GM18909 (cell line): ENCODE results near the gene GART.
"Not testable (repeated sequence)": the region's sequence is repeated elsewhere in the genome, so short reads cannot be mapped to it uniquely, and the experiment has no call there.

Experiments
- ATAC-seq: cut with Tn5 transposase; IDR thresholded peaks from one replicate; pipeline ENCODE4 v1.9.1; 2021; ENCODE audit warnings: mild to moderate bottlenecking; ENCODE audit not compliant: unreplicated experiment, poor library complexity

The GART gene

DNA sequence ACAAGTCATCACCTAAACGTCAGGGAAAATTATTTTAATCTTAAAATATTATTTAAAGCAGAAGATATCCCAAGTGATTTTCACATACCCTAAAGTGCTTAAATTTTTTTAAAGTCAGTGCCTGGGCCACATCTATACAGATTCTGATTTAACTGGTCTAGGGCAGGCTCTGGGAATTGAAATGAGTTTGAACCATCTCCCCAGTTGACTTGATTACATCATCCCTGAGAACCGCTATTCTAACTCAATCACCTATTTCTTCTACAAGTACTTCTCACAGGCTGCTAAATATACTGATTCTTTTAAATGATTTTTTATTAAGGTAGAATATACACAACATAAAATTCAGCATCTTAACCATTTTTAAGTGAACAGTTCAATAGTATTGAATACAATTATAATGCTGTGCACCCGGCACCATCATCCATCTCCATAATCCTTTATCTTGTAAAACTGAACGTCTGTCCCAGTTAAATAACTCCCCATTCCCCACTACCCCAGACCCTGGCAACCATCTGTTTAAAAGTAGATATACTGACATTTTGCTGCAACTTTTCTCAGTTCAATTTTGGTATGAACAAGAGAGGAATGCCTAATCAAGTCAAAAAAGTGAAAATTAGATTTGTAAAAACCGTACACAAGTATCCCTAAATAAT lies 19.5 kb downstream of the GART start:
- no peak for ATAC-seq

DNA sequence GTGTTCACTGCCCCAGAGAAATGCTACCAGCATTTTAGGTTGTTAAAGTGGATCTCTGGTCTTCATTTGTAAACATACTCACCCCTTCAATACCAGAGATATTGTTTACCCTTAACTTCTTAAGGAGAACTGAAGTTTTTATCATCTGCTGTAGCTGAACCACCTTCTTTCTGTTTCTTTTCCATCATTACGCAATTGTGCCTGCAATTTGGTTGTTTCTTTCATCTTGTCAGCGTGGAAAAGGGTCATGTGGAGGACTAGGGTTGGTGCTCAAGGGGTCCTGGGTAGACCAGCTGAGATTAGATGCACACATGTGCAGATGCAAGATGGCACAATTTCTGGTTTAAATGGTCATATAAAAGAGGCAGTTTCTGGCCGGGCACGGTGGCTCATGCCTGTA lies 23.0 kb downstream of the GART start:
- ATAC-seq = no peak

DNA sequence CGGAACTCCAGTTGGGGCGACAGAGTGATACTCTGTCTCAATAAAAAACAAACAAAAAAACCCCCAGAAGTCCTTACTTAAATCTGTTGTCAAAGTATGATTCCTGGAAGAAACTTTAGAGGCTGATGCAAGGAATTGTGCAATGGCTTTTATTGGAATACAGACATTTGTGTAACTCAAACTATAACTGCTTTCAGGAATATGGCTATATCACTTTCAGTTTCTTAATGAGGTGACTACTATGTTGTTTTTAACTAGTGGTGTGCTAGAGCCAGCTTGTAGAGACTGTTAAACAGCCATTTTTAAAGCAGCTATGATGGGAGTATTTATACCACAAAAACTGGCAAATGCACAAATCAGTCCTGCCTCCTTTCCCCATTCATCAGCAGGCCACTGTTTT lies 27.7 kb downstream of the GART start:
- ATAC-seq = no peak

DNA sequence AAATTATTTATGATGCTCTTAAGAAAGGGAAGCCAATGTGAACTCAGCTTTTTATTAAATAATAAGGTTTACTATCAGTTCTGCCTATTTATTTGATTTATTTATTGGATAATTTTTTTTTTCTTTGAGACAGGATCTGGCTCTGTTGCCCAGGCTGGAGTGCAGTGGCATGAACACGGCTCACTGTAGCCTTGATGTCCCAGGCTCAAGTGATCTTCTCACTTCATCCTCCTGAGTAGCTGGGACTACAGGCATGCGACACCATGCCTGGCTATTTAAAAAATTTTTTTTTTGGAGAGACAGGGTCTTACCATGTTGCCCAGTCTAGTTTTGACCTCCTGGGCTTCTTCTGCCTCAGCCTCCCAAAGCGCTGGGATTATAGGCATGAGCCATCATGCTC lies 29.4 kb downstream of the GART start:
- ATAC-seq = no peak

DNA sequence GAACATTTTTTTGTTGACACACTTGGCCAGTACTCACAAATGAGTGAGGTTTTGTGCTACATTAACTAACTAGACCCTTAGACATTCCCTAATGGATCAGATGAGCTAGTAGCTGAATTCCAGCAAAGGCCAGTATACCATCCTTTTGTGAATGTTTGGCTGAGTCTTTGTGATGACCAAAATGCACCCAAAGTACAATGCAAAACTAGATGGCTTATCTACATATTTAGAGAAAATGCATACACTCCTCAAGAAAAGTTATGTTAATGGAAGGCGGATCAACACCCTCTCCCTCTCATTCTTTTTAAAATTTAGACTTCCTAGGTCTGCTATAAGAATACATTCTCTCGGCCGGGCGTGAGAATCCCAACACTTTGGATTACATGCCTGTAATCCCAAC lies 30.3 kb downstream of the GART start:
- no peak for ATAC-seq

DNA sequence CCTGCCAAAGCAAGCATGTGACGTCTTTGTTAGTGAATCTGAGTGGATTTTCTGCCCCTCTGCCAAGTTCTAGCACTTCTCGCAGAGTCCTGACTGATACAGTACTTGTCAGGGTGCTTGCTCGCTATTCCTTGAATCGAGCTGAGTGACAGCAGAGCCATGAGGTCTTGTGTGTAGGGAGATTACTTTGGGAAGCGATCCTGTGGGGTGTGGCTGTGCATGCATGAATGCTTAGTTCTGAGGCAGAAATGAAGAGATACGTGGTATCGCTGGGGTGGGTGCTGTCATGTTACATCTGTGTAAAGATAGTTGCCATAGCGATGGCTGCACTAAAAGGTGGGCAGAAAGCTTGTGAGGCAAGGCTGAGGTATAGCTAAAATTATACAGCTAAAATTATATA lies 31.1 kb downstream of the GART start:
- no peak for ATAC-seq

DNA sequence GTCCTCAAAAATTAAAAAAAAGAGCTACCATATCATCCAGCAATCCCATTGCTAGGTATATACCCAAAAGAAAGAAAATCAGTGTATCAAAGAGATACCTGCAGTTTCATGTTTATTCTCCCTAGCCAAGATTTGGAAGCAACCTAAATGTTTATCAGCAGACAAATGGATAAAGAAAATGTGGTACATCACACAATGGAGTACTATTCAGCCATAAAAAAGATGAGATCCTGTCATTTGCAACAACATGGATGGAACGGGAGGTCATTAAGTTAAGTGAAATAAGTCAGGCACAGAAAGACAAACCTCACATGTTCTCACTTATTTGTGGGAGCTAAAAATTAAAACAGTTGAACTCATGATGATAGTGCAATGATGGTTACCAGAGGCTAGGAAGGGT lies 34.9 kb downstream of the GART start:
- not testable (repeated sequence) for ATAC-seq

DNA sequence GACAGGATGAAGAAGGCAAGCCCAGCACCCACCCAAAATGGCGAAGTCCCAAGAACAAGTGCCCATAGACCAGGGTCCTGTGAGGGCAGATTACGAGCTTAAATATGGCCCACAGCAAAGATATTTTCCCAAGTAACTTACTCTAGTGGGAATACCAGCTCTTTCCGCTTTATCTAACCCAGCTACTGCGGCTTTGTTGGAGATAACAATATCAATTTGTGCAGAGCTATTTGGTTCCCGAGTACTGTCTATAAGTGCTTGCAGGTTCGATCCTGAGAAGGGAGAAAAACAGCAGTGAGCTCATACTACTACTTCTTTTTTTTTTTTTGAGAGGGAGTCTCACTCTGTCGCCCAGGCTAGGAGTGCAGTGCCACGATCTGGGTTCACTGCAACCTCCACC lies 36.1 kb downstream of the GART start:
- ATAC-seq = no peak

DNA sequence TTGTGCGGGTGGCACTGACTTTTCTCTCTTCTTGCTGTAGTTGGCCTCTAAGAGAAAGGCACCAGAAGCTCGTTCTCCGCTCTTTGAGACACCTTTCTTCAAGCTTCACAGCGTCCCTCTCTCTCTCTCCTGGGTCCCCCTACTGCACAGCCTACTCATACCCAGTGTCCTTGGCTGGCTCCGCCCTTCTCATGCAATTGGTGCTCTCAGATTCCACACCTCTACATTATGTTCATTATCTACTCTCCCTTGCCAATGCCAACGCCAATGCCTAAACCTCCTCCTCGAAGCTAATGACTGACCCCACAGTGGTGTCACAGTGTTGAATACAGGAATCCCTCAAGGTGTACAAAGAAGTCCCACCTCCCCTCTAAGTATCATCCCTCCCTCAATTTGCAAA lies 45.6 kb downstream of the GART start:
- no peak for ATAC-seq

DNA sequence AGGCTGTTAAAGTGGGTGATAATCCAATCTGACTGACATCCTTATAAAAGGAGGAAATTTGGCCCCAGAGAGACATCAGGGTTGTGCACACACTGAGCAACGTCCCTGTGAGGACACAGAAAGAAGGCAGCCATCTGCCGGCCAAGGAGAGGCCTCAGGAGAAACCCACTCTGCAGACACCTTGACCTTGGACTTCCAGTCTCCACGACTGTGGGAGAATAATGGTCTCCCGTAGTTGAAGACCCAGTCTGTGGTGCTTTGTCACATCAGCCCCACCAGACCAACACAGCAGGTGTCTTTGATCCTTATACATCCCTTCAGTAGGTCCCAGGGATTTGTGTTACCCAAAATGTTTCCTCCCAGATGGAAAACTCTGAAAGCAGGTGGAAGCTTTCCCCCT lies 46.2 kb downstream of the GART start:
- no peak for ATAC-seq

DNA sequence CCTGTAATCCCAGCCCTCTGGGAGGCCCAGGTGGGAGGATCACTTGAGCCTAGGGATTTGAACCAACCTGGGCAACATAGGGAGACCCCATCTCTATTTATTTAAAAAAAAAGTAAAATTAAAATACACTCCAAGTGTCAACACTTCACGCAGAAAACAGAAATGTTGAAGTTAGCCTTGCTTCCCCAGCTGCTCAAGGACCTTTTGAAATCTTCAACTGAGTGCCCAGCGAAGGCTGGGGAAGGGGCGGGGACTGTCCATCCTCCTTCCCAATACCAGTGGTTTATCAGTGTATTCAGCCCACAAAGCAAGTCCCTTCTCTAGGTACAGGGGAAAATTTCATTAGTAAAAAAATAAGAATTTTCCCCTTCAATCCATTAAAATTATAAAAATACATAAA lies 48.2 kb downstream of the GART start:
- no peak for ATAC-seq

DNA sequence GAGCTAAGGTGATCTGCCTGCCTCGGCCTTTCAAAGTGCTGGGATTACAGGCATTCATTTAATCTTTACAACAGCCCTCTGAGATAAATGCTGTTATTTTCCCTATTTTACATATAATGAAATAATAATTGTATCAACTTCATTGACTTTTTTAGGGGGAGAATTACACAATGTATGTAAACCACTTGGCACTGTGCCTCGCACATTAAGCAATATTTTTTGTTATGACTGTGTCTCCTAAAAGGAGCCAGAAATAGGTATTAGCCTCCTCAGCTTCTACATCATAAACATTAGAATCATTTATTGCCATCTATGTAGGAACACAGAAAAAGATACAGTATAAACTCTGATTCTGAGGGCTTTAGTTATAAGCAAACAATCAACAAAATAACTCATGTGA lies 49.3 kb downstream of the GART start:
- no peak for ATAC-seq

DNA sequence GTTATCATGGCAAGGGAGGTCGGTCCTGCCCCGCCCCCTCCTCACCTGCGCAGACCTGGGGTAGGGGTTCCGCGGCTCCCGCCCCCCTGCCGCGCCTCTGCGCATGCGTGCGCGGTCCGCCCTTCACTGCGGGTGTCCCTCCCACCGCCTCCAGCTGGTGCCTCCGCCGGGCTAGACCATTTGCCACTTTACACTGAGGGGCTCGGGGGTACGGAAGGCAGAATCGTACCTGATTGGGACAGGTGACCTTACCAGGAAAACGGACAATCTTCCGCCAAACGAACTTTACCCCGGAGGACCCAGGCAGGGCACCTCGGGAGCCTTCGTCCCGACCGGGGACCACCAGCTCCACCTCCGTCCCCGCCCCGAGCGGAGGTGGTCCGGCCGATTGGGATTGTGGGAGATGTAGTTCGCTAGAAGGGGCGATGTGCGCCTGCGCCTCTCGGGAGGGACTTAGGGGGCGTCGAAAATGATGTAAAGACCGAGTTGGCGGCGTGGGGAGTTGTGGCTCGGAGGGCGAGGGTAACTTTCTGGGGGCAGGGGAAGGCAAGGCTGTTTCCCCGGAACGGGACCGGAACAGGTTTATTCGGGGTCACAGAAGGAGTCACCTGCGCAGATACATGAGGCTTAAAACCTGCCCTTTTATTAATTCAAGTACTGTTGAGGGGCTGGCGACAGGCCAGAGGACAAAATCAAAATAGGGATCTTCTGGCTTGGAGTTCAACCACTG lies 50.4 kb downstream of the GART start, which contains the start of gene DNAJC28:
Gene DNAJC28 (minus strand): TSS at position 344 of the 730 bp plus-strand sequence. CDS start 2,323 bp downstream, outside the sequence.
- ATAC-seq = peak; percentile 93

DNA sequence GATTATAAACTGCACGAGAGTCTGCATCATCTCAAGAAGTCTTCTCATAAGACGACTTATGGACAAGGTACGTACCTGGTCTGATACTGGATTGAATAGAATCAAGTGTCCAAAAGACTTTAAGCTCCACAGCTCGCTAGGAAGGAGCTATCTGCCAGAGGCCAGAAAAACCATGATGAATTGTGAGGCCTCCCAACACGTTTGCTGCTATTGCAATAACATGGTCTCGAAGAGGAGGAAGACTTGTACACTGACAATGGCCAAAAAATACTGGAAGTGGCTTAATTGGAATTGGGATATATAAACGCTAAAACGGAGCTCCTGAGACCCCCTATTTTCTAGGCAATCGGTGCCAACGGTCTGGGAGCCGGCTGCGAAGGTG lies 50.9 kb downstream of the GART start:
- no peak for ATAC-seq

DNA sequence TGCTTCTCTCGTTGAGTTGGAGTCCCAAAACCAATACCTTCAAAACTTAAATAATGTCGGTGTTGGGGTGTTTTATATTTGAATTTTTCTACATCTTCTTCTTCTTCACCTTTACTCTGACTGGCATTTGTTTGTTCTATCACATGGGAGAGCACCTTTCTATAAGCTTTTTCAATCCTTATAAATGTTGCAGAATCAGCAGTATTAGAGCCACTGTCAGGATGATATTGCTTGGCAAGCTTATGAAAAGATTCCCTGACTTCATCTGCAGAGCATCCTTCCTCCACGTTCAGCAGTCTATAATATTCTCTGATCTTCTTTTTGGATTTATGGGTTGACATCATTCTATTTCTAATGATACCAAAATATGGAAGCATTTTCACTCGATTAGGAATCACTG lies 53.0 kb downstream of the GART start:
- no peak for ATAC-seq

DNA sequence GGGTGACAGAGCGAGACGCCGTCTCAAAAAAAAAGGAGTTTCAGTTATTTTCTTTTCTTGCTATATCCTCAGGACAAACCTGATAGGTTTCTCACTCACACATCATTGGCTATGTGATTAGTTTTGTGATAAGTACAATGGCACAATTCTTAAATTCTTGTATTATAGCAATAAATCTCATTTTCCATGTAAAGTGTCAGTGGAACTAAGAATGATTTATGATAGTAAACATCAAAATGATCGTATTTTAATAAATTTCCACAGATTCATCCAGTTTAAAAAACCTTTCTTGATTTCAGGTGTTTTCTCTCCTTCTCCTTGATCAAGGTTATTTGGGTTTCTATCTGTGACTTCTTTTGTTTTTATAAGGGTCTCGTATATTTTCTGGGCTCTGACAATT lies 53.9 kb downstream of the GART start:
- ATAC-seq = no peak

DNA sequence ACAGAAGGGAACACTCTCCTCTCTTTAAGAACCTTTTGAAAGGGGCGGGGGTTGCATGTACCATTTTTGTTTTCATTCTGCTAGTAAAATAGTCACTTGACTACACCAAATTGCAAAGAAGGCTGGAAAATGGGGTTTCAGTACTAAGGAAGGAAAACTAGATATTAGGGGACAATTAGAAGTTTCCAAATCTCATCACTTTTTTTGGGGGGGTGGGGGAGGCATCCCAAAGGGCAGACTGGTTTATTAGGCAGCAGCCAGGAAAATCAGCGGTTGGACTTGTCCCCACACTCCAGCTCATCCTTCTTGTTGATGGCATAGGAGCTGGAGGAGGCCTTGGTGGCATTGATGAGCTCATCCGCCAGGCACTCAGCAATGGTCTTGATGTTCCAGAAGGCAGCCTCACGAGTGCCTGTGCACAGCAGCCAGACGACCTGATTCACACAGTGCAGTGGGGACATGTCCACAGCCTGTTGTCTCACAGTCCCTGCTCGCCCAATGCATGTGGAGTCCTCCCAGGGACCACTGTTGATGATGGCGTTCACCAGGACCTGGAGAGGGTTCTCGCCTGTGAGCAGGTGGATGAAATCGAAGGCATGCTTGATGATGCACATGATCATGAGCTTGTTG lies 60.5 kb downstream of the GART start:
- ATAC-seq = no peak

DNA sequence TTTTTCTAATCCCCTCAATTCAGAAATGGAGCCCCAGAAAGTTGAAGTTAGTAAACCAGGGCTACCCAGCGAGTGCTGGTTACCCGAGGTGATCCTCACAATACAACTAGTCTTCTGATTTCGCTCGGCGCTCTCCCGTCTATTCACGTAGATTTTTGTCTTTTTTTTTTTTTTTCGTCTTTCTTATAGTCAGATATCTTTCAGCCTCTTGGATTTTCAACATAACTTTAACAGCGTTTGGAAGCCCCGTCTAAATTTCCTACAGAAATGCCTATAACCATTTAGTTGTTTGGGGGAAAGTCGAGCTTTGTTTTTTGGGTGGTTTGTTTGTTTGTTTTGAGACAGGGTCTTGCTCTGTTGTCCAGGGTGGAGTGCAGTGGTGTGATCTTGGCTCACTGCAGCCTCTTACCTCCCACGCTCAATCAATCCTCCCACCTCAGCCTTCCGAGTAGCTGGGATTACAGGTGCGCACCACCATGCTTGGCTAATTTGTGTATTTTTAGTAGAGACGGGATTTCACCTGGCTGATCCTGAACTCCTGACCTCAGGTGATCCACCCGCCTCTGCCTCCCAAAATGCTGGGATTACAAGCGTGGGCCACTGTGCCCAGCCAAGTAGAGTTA lies 61.3 kb downstream of the GART start:
- no peak for ATAC-seq

DNA sequence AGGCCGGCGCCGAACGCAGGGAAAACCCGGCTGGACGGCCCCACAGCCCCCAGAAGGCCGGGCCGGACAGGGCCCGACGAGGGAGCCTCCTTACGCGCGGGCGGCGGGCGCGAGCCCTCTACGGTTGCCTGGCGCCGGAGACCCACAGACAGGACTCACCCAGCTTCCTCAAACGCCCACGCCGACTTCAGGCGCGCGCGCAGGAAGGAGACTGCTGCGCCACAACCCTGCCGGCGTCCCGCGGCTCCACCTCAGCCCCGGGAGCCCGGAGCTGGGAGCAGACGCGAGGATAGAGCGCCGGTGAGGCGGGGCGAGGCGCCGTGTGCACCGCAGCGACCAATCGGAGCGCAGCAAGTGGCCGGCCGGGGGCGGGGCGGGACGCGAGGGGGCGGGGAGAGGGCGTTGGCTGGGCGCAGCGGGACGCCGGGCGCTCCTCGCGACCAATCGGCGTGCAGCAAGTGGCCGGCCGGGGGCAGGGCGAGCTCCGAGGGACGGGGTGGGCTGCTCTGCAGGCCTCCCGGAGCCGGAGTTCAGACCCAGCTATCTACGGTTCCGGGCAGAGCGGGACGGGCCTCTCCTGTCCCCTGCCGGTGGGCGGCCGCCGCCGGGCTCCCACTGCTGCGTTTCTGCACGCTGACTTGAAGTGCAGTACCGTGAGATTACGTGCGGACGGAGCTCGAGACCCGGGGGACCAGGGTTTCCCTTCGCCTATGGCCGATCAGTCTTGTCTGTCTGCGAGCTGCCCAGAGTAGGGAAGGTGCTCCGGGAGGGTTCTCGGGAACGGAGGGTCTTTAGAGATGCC lies 62.0 kb downstream of the GART start, which contains the start of gene TMEM50B:
Gene TMEM50B (minus strand): TSS at position 296 of the 802 bp plus-strand sequence. CDS start 11,089 bp downstream, outside the sequence.
- ATAC-seq = peak; percentile 90

DNA sequence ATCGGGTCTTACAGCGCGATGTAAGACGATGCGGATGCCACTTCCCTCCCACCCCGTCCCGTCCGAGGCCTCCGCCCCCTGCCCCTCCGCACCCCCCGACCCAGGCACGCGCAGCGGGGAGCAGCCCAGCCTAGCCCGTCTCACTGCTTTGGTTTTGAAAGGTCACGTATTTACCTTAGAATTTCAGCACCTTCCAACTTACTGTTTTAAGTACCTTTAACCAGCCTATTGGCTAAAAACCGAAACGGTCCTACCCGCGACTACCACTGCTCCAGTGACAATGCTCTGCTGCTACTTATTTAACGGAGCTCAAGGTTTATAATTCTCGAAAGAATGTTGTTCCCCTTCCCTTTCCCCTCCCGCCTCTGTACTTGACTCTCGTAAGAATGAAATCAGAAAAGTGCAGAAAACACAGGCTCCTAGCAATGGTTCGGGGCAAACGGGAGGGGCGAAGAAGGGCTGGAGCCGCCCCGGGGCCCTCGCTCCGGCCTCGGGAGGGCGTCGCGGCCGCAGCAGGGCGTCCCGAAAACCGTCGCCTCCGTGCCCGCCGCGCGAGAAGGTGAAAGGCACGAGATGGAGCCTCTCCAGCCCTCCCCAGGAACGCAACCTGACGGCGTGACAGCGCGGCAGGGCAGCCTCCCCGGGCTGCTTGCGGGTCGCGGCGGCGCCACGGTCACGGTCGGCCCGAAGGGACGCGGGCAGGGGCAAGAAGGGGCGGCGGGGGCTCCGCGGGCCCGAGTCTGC lies 62.8 kb downstream of the GART start:
- ATAC-seq = peak; percentile 23
